ENCODE data around the gene ATP1A4. TPM values are rescaled to one million over a fixed set of nuclear protein-coding genes. Genes with fewer than 3 reads are reported as not detected.

ATP1A4 gene
- total and polyA plus RNA-seq, 2 of the 8 experiments (the other 6 are each of a cell fraction or from before 2014, with no cell fraction given), result 0.48 to 0.61 TPM

GRCh38 chr1:160211046-160211790 is 59.8 kb downstream of the ATP1A4 start (continued):
- TF ChIP-seq CBX8 (IDR thresholded peaks at IDR 0.05; ENCODE audit: borderline replicate concordance, low read depth, low read length) (no peak), POU5F1 (IDR thresholded peaks at IDR 0.05; ENCODE audit: low read depth, low read length) (no peak), RNF2 (IDR thresholded peaks at IDR 0.05; ENCODE audit: borderline replicate concordance, low read depth, low read length, missing control alignments, poor library complexity, severe bottlenecking) (no peak), JUND (IDR thresholded peaks at IDR 0.05; ENCODE audit: low read length) (no peak), CTBP2 (IDR thresholded peaks at IDR 0.05; ENCODE audit: borderline replicate concordance, insufficient read depth, insufficient read length, low read length) (no peak), CBX5 (IDR thresholded peaks at IDR 0.05; ENCODE audit: low read depth, low read length) (no peak), CTCF (IDR thresholded peaks at IDR 0.05; ENCODE audit: control extremely low read depth in 1 of 3, insufficient read depth in 1 of 3, low read depth in 1 of 3, low read length in 3 of 3) (no peak), FOSL1 (IDR thresholded peaks at IDR 0.05; ENCODE audit: insufficient read depth, low read depth, low read length) (no peak)
